ENCODE results near the gene GPC6. TPM values are rescaled to one million over a fixed set of nuclear protein-coding genes. Genes with fewer than 3 reads are reported as not detected.

GPC6 gene
- total RNA-seq, 1 experiment from 2014 or later = 0.22 TPM

DNA sequence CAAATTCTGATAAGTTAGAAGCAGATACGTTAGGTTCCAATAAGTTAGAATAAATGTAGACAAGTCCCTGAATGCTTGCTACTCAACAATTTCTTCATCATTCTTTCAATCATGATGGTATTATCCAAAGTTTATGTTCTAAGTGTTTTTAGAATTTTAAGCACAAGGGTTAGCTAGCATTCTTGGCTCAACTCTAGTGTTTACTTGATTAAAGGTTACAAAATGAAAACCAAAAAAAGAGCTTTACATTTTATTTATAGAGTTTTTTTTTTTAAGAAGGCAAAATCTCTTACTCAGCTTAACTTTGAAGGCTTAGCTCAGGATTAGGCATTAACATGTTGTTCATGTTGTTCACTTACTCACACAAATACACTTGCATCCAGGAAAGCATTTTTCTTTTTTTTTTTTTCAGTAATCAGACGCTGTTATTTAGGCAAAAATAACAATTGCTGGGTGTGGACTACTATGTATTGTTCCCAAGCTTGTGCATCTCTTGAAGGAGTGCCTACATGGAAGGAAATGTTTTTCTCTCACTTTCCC lies 832.3 kb downstream of the GPC6 start:
- Histone ChIP-seq H3K4me2 (ENCODE audit: low read length) (no peak overlapping the region), H3K36me3 (ENCODE audit: control insufficient read depth in 1 of 2, insufficient read depth in 2 of 2, low read length in 2 of 2) (no peaks in the 10 kb centered on the region), H3K4me3 (replicated peaks in 1 of 2; ENCODE audit: low read depth in 1 of 2, low read length in 2 of 2) (no peak overlapping the region), H3K9me2 (ENCODE audit: insufficient read depth) (no peaks in the 10 kb centered on the region), H3K9ac (ENCODE audit: low read length) (no peak overlapping the region), H3K79me2 (ENCODE audit: insufficient read depth, low read length) (no peaks in the 10 kb centered on the region), H3K27me3 (ENCODE audit: insufficient read depth, low read length) (no peaks in the 10 kb centered on the region), H3K4me1 (ENCODE audit: control insufficient read depth in 1 of 2, insufficient read depth in 2 of 2, low read length in 2 of 2) (no peaks in the 10 kb centered on the region), H3K9me3 (ENCODE audit: control insufficient read depth in 1 of 2, insufficient read depth in 1 of 2, low read depth in 1 of 2, low read length in 2 of 2) (peaks cover 4 to 26% of the 10 kb centered on the region in 2 experiments; a peak in 2 of 4 replicates), H3K27ac (ENCODE audit: low read depth, low read length) (no peak overlapping the region), H4K20me1 (ENCODE audit: insufficient read depth) (no peaks in the 10 kb centered on the region), H2AFZ (ENCODE audit: low read depth, low read length, poor library complexity, severe bottlenecking) (no peak overlapping the region)
- DNase-seq (ENCODE audit: low read depth, low spot score) (no peak), ATAC-seq (no peak)
- ChIA-PET CTCF (no interaction called here), POLR2A (no interaction called here), RAD21 (ENCODE audit: low non-redundant PET in 1 of 2, low total read pairs in 2 of 2, uncharacterized antibody in 2 of 2, unreplicated experiment in 2 of 2) (no interaction called here)
- TF ChIP-seq RAD21 (IDR thresholded peaks at IDR 0.05; ENCODE audit: low read depth) = no peak
- no peak for TF ChIP-seq ZNF274 (IDR thresholded peaks at IDR 0.05; ENCODE audit: low read depth, low read length)
- no peak for TF ChIP-seq EZH2 (IDR thresholded peaks at IDR 0.05)
- no peak for TF ChIP-seq ZFX (IDR thresholded peaks at IDR 0.05)
- TF ChIP-seq TCF7L2 (IDR thresholded peaks at IDR 0.05; ENCODE audit: borderline replicate concordance, extremely low read depth, insufficient read depth, insufficient read length) = no peak
- TF ChIP-seq POLR2A (IDR thresholded peaks at IDR 0.05; ENCODE audit: borderline replicate concordance, extremely low read depth, insufficient read depth, insufficient read length) = no peak
- no peak for TF ChIP-seq ZBTB33 (IDR thresholded peaks at IDR 0.05; ENCODE audit: extremely low read depth, insufficient replicate concordance, low read length)
- TF ChIP-seq SIN3A (IDR thresholded peaks at IDR 0.05; ENCODE audit: low read depth) = no peak
- TF ChIP-seq, protein P1, sequence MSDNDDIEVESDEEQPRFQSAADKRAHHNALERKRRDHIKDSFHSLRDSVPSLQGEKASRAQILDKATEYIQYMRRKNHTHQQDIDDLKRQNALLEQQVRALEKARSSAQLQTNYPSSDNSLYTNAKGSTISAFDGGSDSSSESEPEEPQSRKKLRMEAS (IDR thresholded peaks at IDR 0.05) = no peak
- TF ChIP-seq EGR1 (IDR thresholded peaks at IDR 0.05; ENCODE audit: low read depth) = no peak
- no peak for TF ChIP-seq JUND (IDR thresholded peaks at IDR 0.05)
- TF ChIP-seq, protein P2, sequence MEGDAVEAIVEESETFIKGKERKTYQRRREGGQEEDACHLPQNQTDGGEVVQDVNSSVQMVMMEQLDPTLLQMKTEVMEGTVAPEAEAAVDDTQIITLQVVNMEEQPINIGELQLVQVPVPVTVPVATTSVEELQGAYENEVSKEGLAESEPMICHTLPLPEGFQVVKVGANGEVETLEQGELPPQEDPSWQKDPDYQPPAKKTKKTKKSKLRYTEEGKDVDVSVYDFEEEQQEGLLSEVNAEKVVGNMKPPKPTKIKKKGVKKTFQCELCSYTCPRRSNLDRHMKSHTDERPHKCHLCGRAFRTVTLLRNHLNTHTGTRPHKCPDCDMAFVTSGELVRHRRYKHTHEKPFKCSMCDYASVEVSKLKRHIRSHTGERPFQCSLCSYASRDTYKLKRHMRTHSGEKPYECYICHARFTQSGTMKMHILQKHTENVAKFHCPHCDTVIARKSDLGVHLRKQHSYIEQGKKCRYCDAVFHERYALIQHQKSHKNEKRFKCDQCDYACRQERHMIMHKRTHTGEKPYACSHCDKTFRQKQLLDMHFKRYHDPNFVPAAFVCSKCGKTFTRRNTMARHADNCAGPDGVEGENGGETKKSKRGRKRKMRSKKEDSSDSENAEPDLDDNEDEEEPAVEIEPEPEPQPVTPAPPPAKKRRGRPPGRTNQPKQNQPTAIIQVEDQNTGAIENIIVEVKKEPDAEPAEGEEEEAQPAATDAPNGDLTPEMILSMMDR (IDR thresholded peaks at IDR 0.05 in 2 of 3, conservative IDR thresholded peaks at IDR 0.05 in 1 of 3; ENCODE audit: borderline replicate concordance in 1 of 3, insufficient read depth in 1 of 3, low read depth in 2 of 3, low read length in 2 of 3) = no peak
- no TSS peak for BruUV-seq (replicated peaks)
- intact Hi-C loops (cut with micrococcal nuclease) = no loop called here
